ENCODE data around the gene C10orf90. TPM values are rescaled to one million over a fixed set of nuclear protein-coding genes. Genes with fewer than 3 reads are reported as not detected.

Gene C10orf90
- total and polyA plus RNA-seq, 12 donors = 0.04 to 0.36 TPM; not detected in 10

DNA sequence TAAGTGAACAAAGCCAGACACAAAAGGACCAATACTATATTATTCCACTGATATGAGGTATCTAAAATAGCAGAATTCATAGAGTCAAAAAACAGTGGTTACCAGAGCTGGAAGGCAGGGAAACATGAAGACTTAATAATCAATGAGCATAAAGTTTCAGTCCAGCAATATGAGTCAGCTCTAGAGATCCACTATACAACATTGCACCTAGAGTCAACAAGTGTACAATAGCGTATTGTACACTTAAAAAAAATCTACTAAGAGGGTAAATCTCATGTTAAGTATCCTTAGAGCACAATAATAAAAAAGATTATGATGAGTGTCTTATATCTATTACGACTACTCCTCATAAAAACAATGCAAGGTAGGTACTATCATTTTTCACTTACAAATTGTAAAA is 36.1 kb downstream of the C10orf90 start:
- intact Hi-C loops (cut with DNase I) = no loop called here
- ATAC-seq = no peak
- H3K36me3 ChIP-seq = no peaks in the 10 kb centered on the region

GRCh38 chr10:126632705-126633104 is 37.8 kb downstream of the C10orf90 start:
- no peak overlapping the region for H3K27ac ChIP-seq
- intact Hi-C loops (cut with DNase I) = no loop called here
- DNase-seq (no peak), ATAC-seq (no peak)
- no peaks in the 10 kb centered on the region for H3K36me3 ChIP-seq
- no peak overlapping the region for H3K4me3 ChIP-seq
- H3K4me1 ChIP-seq = no peaks in the 10 kb centered on the region
- H3K27me3 ChIP-seq = peaks cover 0 to 11% (median 7%) of the 10 kb centered on the region in 7 donors
- no peaks in the 10 kb centered on the region for H3K9me3 ChIP-seq
- 81 to 87% methylated on average over 4 of the region's 4 CpGs for WGBS, 2 donors
- no peak for TF ChIP-seq CTCF (IDR thresholded peaks at IDR 0.05)

More for the DNA sequence above, 36.1 kb downstream of the C10orf90 start:
- H3K9me3 ChIP-seq = no peaks in the 10 kb centered on the region
- H3K4me3 ChIP-seq = no peak overlapping the region
- no peak for TF ChIP-seq CTCF (IDR thresholded peaks at IDR 0.05)
- no peak overlapping the region for H3K27ac ChIP-seq
- peaks cover 0 to 11% (median 7%) of the 10 kb centered on the region in 7 donors for H3K27me3 ChIP-seq
- peaks cover 0 to 6% (median 0%) of the 10 kb centered on the region in 9 donors for H3K4me1 ChIP-seq
- DNase-seq = no peak
- WGBS, 2 donors = 88 to 92% methylated on average over 2 of the region's 2 CpGs

DNA sequence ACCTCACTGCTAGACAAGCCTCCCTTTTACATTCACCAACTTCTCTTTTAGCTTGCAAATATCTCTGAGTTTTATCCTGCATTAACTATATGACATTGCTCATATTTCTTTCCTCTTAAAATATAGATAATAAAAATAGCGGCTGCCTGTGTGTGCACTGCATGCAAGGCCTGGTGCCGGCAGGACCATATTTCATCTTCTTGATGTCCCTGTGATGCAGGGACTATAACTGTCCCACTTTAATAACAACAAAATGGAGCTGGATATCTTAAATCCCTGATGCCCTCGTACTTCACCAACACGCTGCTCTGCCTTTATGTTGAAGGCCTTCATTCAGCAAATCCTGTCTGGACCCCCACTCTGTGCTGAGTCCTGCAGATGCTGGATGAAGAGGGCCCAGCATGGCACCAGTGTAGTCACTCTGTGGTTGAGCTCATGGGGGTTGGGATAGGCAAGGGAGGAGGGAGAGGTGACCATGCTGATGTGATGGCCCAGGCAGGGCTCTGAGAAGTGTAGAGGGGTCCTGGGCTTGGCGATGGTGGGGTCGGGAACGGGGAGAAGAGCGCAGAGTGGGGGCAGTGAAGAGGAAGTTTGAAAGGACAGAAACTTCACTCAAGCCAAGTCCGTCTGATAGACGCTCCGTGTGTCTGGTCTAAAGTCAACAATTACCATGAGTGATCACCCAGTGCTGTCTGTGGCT is 40.4 kb downstream of the C10orf90 start:
- ATAC-seq (no peak), DNase-seq (no peak)
- Histone ChIP-seq H3K4me3 (no peak overlapping the region), H3K9me3 (no peaks in the 10 kb centered on the region), H3K4me1 (no peaks in the 10 kb centered on the region), H3K27ac (no peak overlapping the region), H3K36me3 (no peaks in the 10 kb centered on the region), H3K27me3 (peaks cover 0 to 11% (median 7%) of the 10 kb centered on the region in 7 donors)
- WGBS, 2 donors = 87 to 88% methylated on average over 11 of the region's 11 CpGs
- TF ChIP-seq CTCF (IDR thresholded peaks at IDR 0.05) = no peak
- intact Hi-C loops (cut with DNase I) = no loop called here

- H3K27ac ChIP-seq = no peak overlapping the region
- H3K4me1 ChIP-seq = no peaks in the 10 kb centered on the region
- 80 to 84% methylated on average over 3 of the region's 3 CpGs for WGBS, 2 donors
- H3K4me3 ChIP-seq = no peak overlapping the region
- H3K9me3 ChIP-seq = no peaks in the 10 kb centered on the region
- intact Hi-C loops (cut with DNase I) = no loop called here
- ATAC-seq (no peak), DNase-seq (no peak)
- H3K27me3 ChIP-seq = peaks cover 0 to 11% (median 7%) of the 10 kb centered on the region in 7 donors
- H3K36me3 ChIP-seq = no peaks in the 10 kb centered on the region
- TF ChIP-seq CTCF (IDR thresholded peaks at IDR 0.05) = no peak
Observed at GRCh38 chr10:126628746-126629145, 41.7 kb downstream of the C10orf90 start.

All from heart right ventricle (tissue), 16 donors.